ENCODE data around the gene GALNT15.
A peak's percentile ranks its signal among the peaks of the same experiment; 100 is the strongest.

Gene GALNT15

DNA sequence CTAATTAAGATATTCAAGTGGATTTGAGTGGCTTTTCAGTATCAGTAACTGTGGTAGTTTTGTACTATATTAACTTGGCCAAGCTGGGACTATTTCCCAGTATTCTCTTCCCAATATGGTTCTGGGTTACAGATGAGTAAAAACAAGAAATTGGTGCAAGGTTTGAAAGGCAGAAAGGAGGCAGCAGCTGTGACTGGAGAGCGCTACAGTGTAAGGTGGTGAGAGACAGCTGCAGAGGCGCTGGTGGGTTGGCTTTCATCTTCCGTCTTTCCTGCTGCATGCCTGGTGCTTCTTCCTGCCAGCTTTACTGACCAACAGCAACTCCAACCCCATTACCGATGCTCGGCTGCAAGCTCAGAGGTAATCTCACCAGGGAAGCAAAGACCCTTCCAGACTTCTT lies 80.4 kb downstream of the GALNT15 start:
- no peak for DNase-seq (ENCODE audit: low read depth)

- no peak for DNase-seq (ENCODE audit: low read depth)
Measured at GRCh38 chr3:16255326-16255725, 80.8 kb downstream of the GALNT15 start.

DNA sequence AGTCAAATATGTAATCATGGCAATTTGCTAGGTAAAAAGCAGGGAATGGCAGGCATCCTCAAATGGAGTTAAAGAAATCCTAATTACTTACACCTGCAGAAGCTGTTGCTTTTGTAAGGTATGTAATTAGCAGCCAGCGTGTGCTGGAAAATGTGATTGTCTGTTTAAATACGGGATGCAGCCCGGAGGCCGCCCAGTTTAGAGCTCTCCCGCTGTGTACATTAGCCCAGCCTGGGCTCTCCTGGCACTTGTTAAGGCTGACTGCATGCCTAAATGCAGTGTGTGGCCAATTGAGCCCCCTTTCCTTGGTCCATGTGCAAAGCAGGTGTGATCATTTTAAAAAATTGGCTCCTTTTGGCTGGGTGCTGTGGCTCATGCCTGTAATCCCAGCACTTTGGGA lies 81.2 kb downstream of the GALNT15 start:
- no peak for DNase-seq (ENCODE audit: low read depth)

DNA sequence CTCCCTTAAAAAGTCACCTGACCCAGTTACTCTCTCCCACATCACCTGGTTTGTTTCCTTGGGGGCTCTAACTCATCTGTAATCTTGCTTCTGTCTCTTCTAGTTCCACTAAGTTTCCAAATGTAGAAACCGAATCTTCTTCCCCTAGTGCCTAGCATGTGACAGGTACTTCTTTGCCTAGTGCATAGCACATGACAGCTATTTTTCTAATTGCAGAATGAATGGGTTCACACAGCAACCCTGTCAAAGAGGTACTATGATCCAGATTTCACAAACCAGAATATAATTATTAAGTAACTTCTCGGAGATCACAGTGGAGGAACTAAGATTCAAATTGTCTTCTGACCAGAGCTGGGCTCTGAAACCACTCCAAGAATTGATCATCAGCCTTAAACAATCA lies 82.8 kb downstream of the GALNT15 start:
- no peak for DNase-seq (ENCODE audit: low read depth)

GRCh38 chr3:16258177-16258576 lies 83.7 kb downstream of the GALNT15 start:
- no peak for DNase-seq (ENCODE audit: low read depth)

- DNase-seq (ENCODE audit: low read depth): no peak
Measured at GRCh38 chr3:16258866-16259265, 84.4 kb downstream of the GALNT15 start.

- DNase-seq (ENCODE audit: low read depth): no peak
Measured at GRCh38 chr3:16260046-16260445, 85.6 kb downstream of the GALNT15 start.

DNA sequence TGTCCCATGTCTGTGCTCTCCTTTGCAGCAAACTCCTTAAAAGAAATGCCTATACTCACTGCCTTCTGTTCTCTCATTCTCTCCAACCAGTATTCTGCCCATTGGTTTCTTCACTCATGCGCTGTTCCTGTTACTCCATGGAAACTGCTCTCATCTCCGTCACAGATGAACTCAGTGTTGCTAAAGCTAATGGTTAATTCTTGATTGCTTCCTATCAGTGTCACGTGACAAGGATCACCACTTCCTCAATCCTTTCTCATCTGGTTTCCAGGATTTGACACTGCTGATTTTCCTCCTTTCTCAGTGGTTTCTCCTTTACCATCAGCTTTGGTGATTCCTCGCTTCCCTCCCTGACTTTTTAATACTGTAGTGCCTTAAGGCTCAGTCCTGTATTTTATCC lies 87.7 kb downstream of the GALNT15 start:
- no peak for DNase-seq (ENCODE audit: low read depth)

GRCh38 chr3:16264174-16264707 lies 89.8 kb downstream of the GALNT15 start:
- DNase-seq (ENCODE audit: low read depth): no peak

DNA sequence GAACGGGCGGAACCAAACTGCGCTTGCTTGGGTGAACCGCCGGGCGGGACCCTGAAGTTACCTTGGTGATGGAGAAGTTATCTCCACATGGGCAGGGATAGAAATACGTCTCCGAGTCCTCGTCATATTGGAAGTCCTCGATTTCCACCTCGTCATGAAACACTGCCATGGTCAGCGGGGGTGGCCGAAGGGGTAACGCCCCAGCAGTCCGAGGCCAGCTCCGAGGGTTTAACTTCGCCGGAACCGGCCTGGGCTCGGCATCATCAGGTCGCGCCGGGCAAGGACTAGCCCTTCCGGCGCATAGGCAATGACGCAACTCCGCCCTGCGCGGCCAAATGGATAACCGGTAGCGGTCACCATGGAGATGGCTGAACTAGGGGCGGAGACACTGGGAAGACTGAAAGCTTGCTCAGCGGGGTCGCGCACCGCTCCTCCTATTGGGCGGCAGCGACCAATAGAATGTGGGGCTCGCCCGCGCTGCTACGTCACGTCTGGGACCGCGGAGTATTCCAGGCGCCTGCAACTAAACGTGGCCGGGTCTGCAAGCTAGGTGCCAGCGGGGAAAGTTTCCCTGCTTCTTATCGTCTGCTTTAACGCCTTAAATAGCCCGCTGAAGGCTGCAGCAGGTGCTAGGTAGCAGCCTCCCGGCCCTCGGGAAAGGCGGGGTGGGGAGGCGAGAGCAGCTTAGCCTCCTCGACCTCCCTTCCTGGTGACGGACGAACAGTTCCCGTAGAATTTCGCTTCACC lies 90.4 kb downstream of the GALNT15 start, which contains the start of the genes DPH3 and OXNAD1:
Gene DPH3, minus strand, starts transcription at position 236 of the 747 bp plus-strand sequence. Its CDS starts 67 bp downstream, at position 169.
Gene OXNAD1, plus strand, starts transcription at position 505 of the 747 bp plus-strand sequence. CDS start 5,741 bp downstream, outside the sequence.
- DNase-seq (ENCODE audit: low read depth): peak; percentile 98

DNA sequence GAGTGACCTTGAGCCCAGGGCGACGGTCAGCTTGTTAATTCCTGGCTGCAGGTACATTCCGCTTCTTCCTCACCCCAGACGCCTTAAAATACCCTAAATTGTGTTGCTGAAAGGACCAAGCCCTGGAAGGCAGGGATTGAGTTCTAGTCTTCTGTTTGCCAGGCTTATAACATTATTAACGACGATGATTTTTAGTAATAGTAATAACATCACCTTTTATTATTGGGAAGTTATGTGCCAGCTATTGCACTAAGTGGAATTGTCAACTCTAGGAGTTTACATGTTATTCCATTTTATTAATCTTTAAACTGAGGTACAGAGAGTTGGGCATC lies 90.9 kb downstream of the GALNT15 start:
- DNase-seq (ENCODE audit: low read depth): no peak

DNA sequence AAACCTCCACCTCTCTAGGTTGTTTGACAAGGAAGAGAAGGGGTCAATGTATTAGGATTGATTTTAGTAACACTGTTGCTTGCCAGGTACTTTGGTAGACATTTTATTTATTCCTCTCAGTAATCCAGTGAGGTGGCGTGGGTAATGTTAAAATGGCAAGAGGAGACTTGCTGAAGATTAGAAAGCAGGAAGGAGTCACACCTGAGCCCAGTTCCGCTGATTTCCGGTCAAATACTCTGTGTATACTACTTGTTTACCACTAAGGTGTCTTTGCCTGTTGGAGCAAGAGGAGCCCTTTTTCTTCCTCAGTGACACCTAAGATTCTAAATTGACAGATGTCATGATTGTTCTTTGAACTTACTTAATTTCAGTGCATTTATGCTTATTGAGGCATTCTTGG lies 92.2 kb downstream of the GALNT15 start:
- no peak for DNase-seq (ENCODE audit: low read depth)

DNA sequence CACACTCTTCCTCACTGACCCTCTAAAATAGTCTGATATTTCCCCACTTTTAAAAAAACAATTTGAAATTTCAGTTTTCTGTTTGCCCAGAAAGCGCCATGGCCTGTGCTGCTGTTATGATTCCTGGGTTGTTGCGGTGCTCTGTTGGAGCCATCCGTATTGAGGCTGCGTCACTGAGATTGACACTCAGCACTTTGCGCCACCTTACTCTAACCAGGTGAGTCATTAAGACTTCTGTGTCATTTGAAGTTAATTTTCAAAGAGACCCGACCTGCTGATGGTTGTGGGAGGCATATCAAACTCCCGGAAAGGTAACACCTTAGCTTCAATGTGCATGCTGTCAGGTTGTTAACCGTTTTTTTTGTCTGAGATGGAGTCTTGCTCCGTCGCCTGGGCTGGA lies 96.4 kb downstream of the GALNT15 start:
- no peak for DNase-seq (ENCODE audit: low read depth)

DNA sequence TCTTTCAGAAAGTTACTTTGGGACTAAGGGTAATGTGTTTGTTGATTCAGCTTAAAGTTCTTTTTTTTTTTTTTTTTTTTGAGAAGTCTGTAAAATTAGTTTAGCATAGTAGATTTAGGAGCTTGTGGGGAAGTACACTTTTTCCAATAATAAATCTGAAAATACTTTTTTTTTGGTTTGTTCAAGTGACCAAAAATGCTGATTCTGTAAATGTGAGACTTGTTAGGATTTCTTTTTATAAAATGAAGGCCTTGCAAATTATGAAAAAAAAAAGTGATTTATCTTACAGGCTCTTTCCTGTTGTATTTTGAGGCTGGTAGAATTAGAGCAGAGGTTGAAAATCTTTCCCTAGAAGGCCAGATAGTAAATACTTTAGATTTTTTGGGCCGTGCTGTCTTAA lies 98.1 kb downstream of the GALNT15 start:
- DNase-seq (ENCODE audit: low read depth): no peak

DNA sequence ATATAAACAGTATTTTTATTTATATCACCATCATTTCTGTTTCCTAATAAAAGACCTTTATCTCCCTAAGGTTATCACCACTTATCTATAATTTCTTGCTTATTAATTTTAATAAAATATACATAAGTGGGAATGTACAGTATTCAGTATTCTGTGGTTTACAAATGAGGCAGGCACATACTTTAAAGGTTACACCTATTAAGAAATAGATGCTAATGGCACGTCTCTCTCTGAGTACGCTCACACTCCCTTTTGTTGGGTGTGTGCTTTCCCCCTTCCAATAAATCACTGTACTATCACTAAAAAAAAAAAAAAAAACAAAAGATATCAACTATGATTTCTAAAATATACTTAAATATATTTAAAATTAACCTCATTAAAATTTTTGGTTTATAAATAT lies 99.4 kb downstream of the GALNT15 start:
- no peak for DNase-seq (ENCODE audit: low read depth)

DNA sequence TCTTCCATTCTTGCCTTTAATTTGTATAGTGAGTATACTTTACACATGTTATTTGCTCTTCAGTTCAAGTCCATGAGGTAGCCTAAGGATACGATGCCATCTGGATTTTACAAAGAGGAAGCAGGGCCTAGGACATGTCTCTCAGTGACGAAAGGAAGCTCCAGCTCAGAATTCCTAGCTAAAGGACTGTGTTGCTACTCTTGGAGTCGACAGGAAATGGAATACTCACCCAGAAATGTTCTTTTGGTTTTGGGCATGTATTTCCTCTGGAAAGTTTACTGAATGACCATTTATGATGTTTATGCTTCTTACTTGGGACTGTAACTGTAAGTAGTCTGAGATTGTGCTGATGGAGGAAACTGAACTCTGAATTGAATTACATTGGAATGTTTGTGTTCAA lies 103.0 kb downstream of the GALNT15 start:
- DNase-seq (ENCODE audit: low read depth): no peak

DNA sequence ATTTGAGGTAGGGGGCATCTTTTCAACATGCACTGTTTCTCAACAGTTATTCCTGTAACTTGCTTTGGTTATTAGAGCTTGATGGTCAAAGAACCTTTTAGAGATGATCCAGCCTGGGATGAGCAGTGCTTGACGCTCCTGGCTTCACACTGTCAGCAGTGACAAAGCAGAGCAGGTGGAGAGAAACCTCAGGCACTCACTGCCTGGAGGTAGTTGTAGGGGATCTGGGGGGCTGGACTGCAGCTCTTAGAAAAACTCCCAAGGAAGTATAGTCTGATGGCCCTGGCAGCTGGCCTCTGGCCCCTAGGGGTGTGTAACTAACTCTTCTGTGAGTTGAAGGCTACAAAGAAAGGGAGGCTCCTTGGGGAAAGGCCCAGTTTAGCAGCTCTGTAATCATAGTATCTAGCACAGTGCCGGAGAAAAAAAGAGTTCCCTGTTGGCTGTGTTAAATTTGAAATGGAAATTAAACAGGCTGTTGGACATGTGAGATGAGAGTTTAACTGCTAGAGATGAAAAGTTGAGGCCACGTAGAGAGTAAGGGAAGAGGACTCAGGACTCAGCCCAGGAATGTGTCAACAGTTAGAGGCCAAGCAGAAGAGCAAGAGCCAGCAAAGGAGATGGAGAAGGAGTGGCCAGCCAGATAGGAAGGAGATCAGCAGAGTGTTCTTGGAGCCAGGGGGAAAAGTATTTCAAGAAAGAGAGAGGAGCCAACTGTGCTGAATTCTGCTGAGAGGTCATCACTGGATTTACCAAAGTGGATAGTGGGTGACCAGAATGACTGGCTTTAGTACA lies 104.7 kb downstream of the GALNT15 start:
- no peak for DNase-seq (ENCODE audit: low read depth)

- DNase-seq (ENCODE audit: low read depth): no peak
Measured at GRCh38 chr3:16280671-16281070, 106.2 kb downstream of the GALNT15 start.
